ENCODE measurements around the gene PTPRM. TPM values are rescaled to one million over a fixed set of nuclear protein-coding genes. Genes with fewer than 3 reads are reported as not detected.

The PTPRM gene
- total RNA-seq, 1 experiment from 2014 or later, result 6.2 TPM

- no peak overlapping the region for H3T11ph ChIP-seq (ENCODE audit: low read length)
- no peaks in the 10 kb centered on the region for H3K27me3 ChIP-seq (ENCODE audit: insufficient read depth, low read length)
- H4K5ac ChIP-seq (ENCODE audit: insufficient read length, low read depth, low read length), result no peak overlapping the region
- no peak overlapping the region for H3K56ac ChIP-seq (ENCODE audit: insufficient read length, low read depth, low read length)
- H3K36me3 Mint-ChIP-seq (ENCODE audit: insufficient read depth in 1 of 3, low read depth in 3 of 3), result peaks cover 0 to 5% (median 3%) of the 10 kb centered on the region in 3 experiments; a peak in 2 of 7 replicates
- no peaks in the 10 kb centered on the region for H3K79me2 ChIP-seq (ENCODE audit: insufficient read depth, low read length)
- H3K79me1 ChIP-seq (ENCODE audit: insufficient read depth, low read depth, low read length, poor library complexity, severe bottlenecking), result no peaks in the 10 kb centered on the region
- no peak overlapping the region for H2BK20ac ChIP-seq (ENCODE audit: low read depth, low read length, poor library complexity, severe bottlenecking)
- no peak overlapping the region for H3K9ac ChIP-seq (ENCODE audit: extremely low read depth, insufficient read length, low read length)
- no peak overlapping the region for H3K4me3 Mint-ChIP-seq
- no peaks in the 10 kb centered on the region for H3K4me1 ChIP-seq (ENCODE audit: insufficient read depth, low read length)
- H3K27me3 Mint-ChIP-seq (ENCODE audit: low read depth), result no peaks in the 10 kb centered on the region
- H3K27ac ChIP-seq (ENCODE audit: insufficient read length, low read depth, low read length), result no peak overlapping the region
- H4K20me1 ChIP-seq (ENCODE audit: control insufficient read depth, insufficient read depth, insufficient read length), result no peaks in the 10 kb centered on the region
- H3K23ac ChIP-seq (ENCODE audit: insufficient read length, low read depth, low read length), result no peak overlapping the region
- no peak overlapping the region for H2AFZ ChIP-seq (ENCODE audit: low read length)
- H2BK5ac ChIP-seq (ENCODE audit: insufficient read length, low read length), result no peak overlapping the region
- H4K91ac ChIP-seq (ENCODE audit: insufficient read length, low read depth, low read length), result no peak overlapping the region
- H3K4ac ChIP-seq (ENCODE audit: low read depth, low read length), result no peak overlapping the region
- no peak overlapping the region for H3K14ac ChIP-seq (ENCODE audit: insufficient read depth, low read length)
- no peak overlapping the region for H3K18ac ChIP-seq (ENCODE audit: insufficient read length, low read depth, low read length)
- H3K4me2 ChIP-seq (ENCODE audit: insufficient read depth, insufficient read length, low read length), result no peak overlapping the region
- no peaks in the 10 kb centered on the region for H3K23me2 ChIP-seq (ENCODE audit: insufficient read length, low read depth, low read length, poor library complexity, severe bottlenecking)
- no peak for DNase-seq
- H2BK15ac ChIP-seq (ENCODE audit: low read depth, low read length), result no peak overlapping the region
- H3K4me1 Mint-ChIP-seq, result no peaks in the 10 kb centered on the region
- WGBS (ENCODE audit: extremely low coverage, insufficient read length, low lambda C conversion rate), result no CpG with 5 or more reads among the region's 3 CpGs
- H3K9me3 Mint-ChIP-seq, result peaks cover 7% of the 10 kb centered on the region in 2 experiments; a peak in 2 of 5 replicates
- no peak for TF ChIP-seq CTCF (conservative IDR thresholded peaks at IDR 0.05)
- no peak overlapping the region for H4K8ac ChIP-seq (replicated peaks; ENCODE audit: insufficient read length, low read depth, low read length)
- no peak overlapping the region for H2BK12ac ChIP-seq (ENCODE audit: insufficient read length, low read depth, low read length)
- H3K27ac Mint-ChIP-seq, result no peak overlapping the region
- H2BK120ac ChIP-seq (ENCODE audit: low read depth, low read length, poor library complexity, severe bottlenecking), result no peak overlapping the region
- no peaks in the 10 kb centered on the region for H3K9me3 ChIP-seq (ENCODE audit: control insufficient read depth, low read depth, low read length)
- H2AK5ac ChIP-seq (ENCODE audit: insufficient read length, low read length), result no peak overlapping the region
Measured at GRCh38 chr18:8349608-8350323, 782.6 kb downstream of the PTPRM start.
